ENCODE results near the gene RASGRP4. TPM values are rescaled to one million over a fixed set of nuclear protein-coding genes. Genes with fewer than 3 reads are reported as not detected.
"Not testable (repeated sequence)": the region's sequence is repeated elsewhere in the genome, so short reads cannot be mapped to it uniquely, and the experiment has no call there.

The RASGRP4 gene
- total RNA-seq, 5 donors from 2014 or later (not counting 1 experiment from before 2014, with no cell fraction given), result 0.09 to 0.70 (median 0.26) TPM

- Mint-ChIP-seq H3K4me3 (no peak overlapping the region), H3K27ac (no peak overlapping the region), H3K9me3 (no peaks in the 10 kb centered on the region), H3K27me3 (no peaks in the 10 kb centered on the region), H3K36me3 (peaks cover 4% of the 10 kb centered on the region), H3K4me1 (peaks cover 13 to 15% (median 14%) of the 10 kb centered on the region in 3 donors)
- CTCF ChIA-PET, result no interaction called here
- H3K9me3 ChIP-seq, result no peaks in the 10 kb centered on the region
- no peak for DNase-seq
- peaks cover 0 to 3% of the 10 kb centered on the region in 2 donors for H3K36me3 ChIP-seq (ENCODE audit: control insufficient read depth in 2 of 2, extremely low read depth in 1 of 2, insufficient read depth in 1 of 2, low read length in 1 of 2)
- no peak for ATAC-seq (replicated peaks in 1 of 4)
- no peaks in the 10 kb centered on the region for H3K27me3 ChIP-seq (replicated peaks in 1 of 2; ENCODE audit: control insufficient read depth in 2 of 2, extremely low read depth in 1 of 2, insufficient read depth in 2 of 2, low read length in 1 of 2)
- no peak overlapping the region for H3K4me3 ChIP-seq (ENCODE audit: control insufficient read depth in 1 of 2, extremely low read depth in 1 of 2, low read length in 1 of 2)
- no peak overlapping the region for H3K27ac ChIP-seq (ENCODE audit: low read length)
- POLR2A ChIA-PET, result interaction anchor here in 1 of 2 donors (0.6 kb wide), 1 partner anchor 34 kb away, joined by 5 read pairs; no protein-coding TSS in a partner anchor
- peaks cover 6 to 13% of the 10 kb centered on the region in 2 experiments for H3K4me1 ChIP-seq (ENCODE audit: control insufficient read depth in 1 of 2, extremely low read depth in 1 of 2, insufficient read depth in 2 of 2, low read length in 2 of 2)
- 75% methylated on average over 1 of the region's 11 CpGs for WGBS (ENCODE audit: insufficient coverage)
Observed at GRCh38 chr19:38412961-38413360, 13.1 kb downstream of the RASGRP4 start.

- 93% methylated on average over 5 of the region's 8 CpGs for WGBS (ENCODE audit: insufficient coverage)
- Mint-ChIP-seq H3K9me3 (no peaks in the 10 kb centered on the region), H3K4me3 (no peak overlapping the region), H3K4me1 (peaks cover 8 to 10% (median 9%) of the 10 kb centered on the region in 3 donors), H3K36me3 (peaks cover 4% of the 10 kb centered on the region), H3K27ac (no peak overlapping the region), H3K27me3 (no peaks in the 10 kb centered on the region)
- no peak for ATAC-seq (replicated peaks in 1 of 4)
- no peaks in the 10 kb centered on the region for H3K27me3 ChIP-seq (replicated peaks in 1 of 2; ENCODE audit: control insufficient read depth in 2 of 2, extremely low read depth in 1 of 2, insufficient read depth in 2 of 2, low read length in 1 of 2)
- ChIA-PET CTCF (no interaction called here), POLR2A (no interaction called here)
- peaks cover 1 to 8% of the 10 kb centered on the region in 2 experiments for H3K4me1 ChIP-seq (ENCODE audit: control insufficient read depth in 1 of 2, extremely low read depth in 1 of 2, insufficient read depth in 2 of 2, low read length in 2 of 2)
- H3K36me3 ChIP-seq (ENCODE audit: control insufficient read depth in 2 of 2, extremely low read depth in 1 of 2, insufficient read depth in 1 of 2, low read length in 1 of 2), result peaks cover 0 to 3% of the 10 kb centered on the region in 2 donors
- no peaks in the 10 kb centered on the region for H3K9me3 ChIP-seq
- H3K27ac ChIP-seq (ENCODE audit: low read length), result no peak overlapping the region
- H3K4me3 ChIP-seq (ENCODE audit: control insufficient read depth in 1 of 2, extremely low read depth in 1 of 2, low read length in 1 of 2), result no peak overlapping the region
- DNase-seq, result no peak
Observed at GRCh38 chr19:38412491-38412890, 13.5 kb downstream of the RASGRP4 start.

- CTCF ChIA-PET, result not testable (repeated sequence)
Observed at GRCh38 chr19:38411898-38412297, 14.1 kb downstream of the RASGRP4 start.

GRCh38 chr19:38411041-38411712 lies 14.8 kb downstream of the RASGRP4 start:
- Mint-ChIP-seq H3K4me3 (no peak overlapping the region), H3K27me3 (no peaks in the 10 kb centered on the region), H3K4me1 (no peaks in the 10 kb centered on the region), H3K9me3 (no peaks in the 10 kb centered on the region), H3K27ac (no peak overlapping the region), H3K36me3 (peaks cover 9% of the 10 kb centered on the region)
- POLR2A ChIA-PET, result no interaction called here
- no peak overlapping the region for H3K27ac ChIP-seq (ENCODE audit: low read length)
- H3K4me1 ChIP-seq (ENCODE audit: control insufficient read depth in 1 of 2, extremely low read depth in 1 of 2, insufficient read depth in 2 of 2, low read length in 2 of 2), result no peaks in the 10 kb centered on the region
- WGBS (ENCODE audit: insufficient coverage), result no CpG with 5 or more reads among the region's 13 CpGs
- H3K36me3 ChIP-seq (ENCODE audit: control insufficient read depth in 2 of 2, extremely low read depth in 1 of 2, insufficient read depth in 1 of 2, low read length in 1 of 2), result peaks cover 0 to 15% of the 10 kb centered on the region in 2 donors
- H3K4me3 ChIP-seq (ENCODE audit: control insufficient read depth in 1 of 2, extremely low read depth in 1 of 2, low read length in 1 of 2), result no peak overlapping the region
- CTCF ChIA-PET, result no interaction called here
- no peaks in the 10 kb centered on the region for H3K27me3 ChIP-seq (replicated peaks in 1 of 2; ENCODE audit: control insufficient read depth in 2 of 2, extremely low read depth in 1 of 2, insufficient read depth in 2 of 2, low read length in 1 of 2)
- no peak for ATAC-seq (replicated peaks in 1 of 4)
- H3K9me3 ChIP-seq, result no peaks in the 10 kb centered on the region
- DNase-seq, result no peak

More at GRCh38 chr19:38411898-38412297, 14.1 kb downstream of the RASGRP4 start:
- H3K9me3 Mint-ChIP-seq; H3K27me3 Mint-ChIP-seq; DNase-seq; H3K36me3 ChIP-seq (ENCODE audit: control insufficient read depth in 2 of 2, extremely low read depth in 1 of 2, insufficient read depth in 1 of 2, low read length in 1 of 2); H3K4me1 Mint-ChIP-seq; H3K4me3 Mint-ChIP-seq; H3K27ac ChIP-seq (ENCODE audit: low read length); H3K27ac Mint-ChIP-seq; H3K4me3 ChIP-seq (ENCODE audit: control insufficient read depth in 1 of 2, extremely low read depth in 1 of 2, low read length in 1 of 2); ATAC-seq (replicated peaks in 1 of 4); POLR2A ChIA-PET; H3K4me1 ChIP-seq (ENCODE audit: control insufficient read depth in 1 of 2, extremely low read depth in 1 of 2, insufficient read depth in 2 of 2, low read length in 2 of 2); H3K27me3 ChIP-seq (replicated peaks in 1 of 2; ENCODE audit: control insufficient read depth in 2 of 2, extremely low read depth in 1 of 2, insufficient read depth in 2 of 2, low read length in 1 of 2); H3K9me3 ChIP-seq; H3K36me3 Mint-ChIP-seq: not testable (repeated sequence)
- WGBS (ENCODE audit: insufficient coverage), result 85% methylated on average over 4 of the region's 5 CpGs

- H3K4me3 Mint-ChIP-seq; CTCF ChIA-PET; H3K27ac Mint-ChIP-seq; ATAC-seq (replicated peaks in 1 of 4); H3K27me3 Mint-ChIP-seq; H3K36me3 Mint-ChIP-seq; DNase-seq; H3K9me3 ChIP-seq; H3K4me1 Mint-ChIP-seq; H3K9me3 Mint-ChIP-seq; H3K4me1 ChIP-seq (ENCODE audit: control insufficient read depth in 1 of 2, extremely low read depth in 1 of 2, insufficient read depth in 2 of 2, low read length in 2 of 2); H3K27me3 ChIP-seq (replicated peaks in 1 of 2; ENCODE audit: control insufficient read depth in 2 of 2, extremely low read depth in 1 of 2, insufficient read depth in 2 of 2, low read length in 1 of 2); H3K27ac ChIP-seq (ENCODE audit: low read length); H3K4me3 ChIP-seq (ENCODE audit: control insufficient read depth in 1 of 2, extremely low read depth in 1 of 2, low read length in 1 of 2): not testable (repeated sequence)
- POLR2A ChIA-PET, result interaction anchor here in 1 of 2 donors (0.7 kb wide), 1 partner anchor 1059 kb away, joined by 4 read pairs; no protein-coding TSS in a partner anchor
- peaks cover 0 to 18% of the 10 kb centered on the region in 2 donors for H3K36me3 ChIP-seq (ENCODE audit: control insufficient read depth in 2 of 2, extremely low read depth in 1 of 2, insufficient read depth in 1 of 2, low read length in 1 of 2)
- WGBS (ENCODE audit: insufficient coverage), result 100% methylated on average over 1 of the region's 6 CpGs
Observed at GRCh38 chr19:38410407-38410806, 15.6 kb downstream of the RASGRP4 start.

- Mint-ChIP-seq H3K4me3 (no peak overlapping the region), H3K27me3 (no peaks in the 10 kb centered on the region), H3K4me1 (peaks cover 7 to 8% (median 7%) of the 10 kb centered on the region in 3 donors), H3K9me3 (no peaks in the 10 kb centered on the region), H3K36me3 (peaks cover 13% of the 10 kb centered on the region), H3K27ac (no peak overlapping the region)
- ATAC-seq (replicated peaks in 1 of 4) (no peak), DNase-seq (no peak)
- Histone ChIP-seq H3K27me3 (replicated peaks in 1 of 2; ENCODE audit: control insufficient read depth in 2 of 2, extremely low read depth in 1 of 2, insufficient read depth in 2 of 2, low read length in 1 of 2) (no peaks in the 10 kb centered on the region), H3K27ac (ENCODE audit: low read length) (no peak overlapping the region), H3K9me3 (no peaks in the 10 kb centered on the region), H3K4me1 (ENCODE audit: control insufficient read depth in 1 of 2, extremely low read depth in 1 of 2, insufficient read depth in 2 of 2, low read length in 2 of 2) (peaks cover 0 to 7% of the 10 kb centered on the region in 2 experiments), H3K4me3 (ENCODE audit: control insufficient read depth in 1 of 2, extremely low read depth in 1 of 2, low read length in 1 of 2) (no peak overlapping the region), H3K36me3 (ENCODE audit: control insufficient read depth in 2 of 2, extremely low read depth in 1 of 2, insufficient read depth in 1 of 2, low read length in 1 of 2) (peaks cover 0 to 25% of the 10 kb centered on the region in 2 donors)
- 96% methylated on average over 6 of the region's 7 CpGs for WGBS (ENCODE audit: insufficient coverage)
- ChIA-PET CTCF (no interaction called here), POLR2A (no interaction called here)
Observed at GRCh38 chr19:38409631-38410133, 16.3 kb downstream of the RASGRP4 start.

Measured in T-cell (primary cell).